ENCODE measurements around the gene LRMDA.

Gene LRMDA

DNA sequence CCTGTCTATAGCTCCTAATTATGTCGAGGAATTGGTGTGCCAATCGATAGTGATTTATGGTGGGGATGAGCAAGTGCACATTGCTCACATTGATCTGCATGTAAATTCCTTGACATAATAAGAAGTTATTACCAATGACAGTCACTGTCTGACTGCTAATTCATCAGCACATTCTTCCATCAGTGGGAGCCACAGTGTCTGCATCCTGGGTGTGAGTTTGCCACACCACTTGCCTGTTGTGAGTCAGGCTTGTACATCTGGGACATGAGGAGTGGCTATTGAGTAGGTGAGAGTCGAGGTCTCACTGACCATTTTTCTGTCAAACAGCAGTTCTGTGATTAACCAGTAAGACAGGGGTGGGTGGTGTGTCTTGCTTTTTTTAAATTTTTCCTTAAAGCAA is 263.4 kb downstream of the LRMDA start:
- DNase-seq (ENCODE audit: low read depth, low spot score) = no peak
- in situ Hi-C loops (cut with HindIII; ENCODE audit: low sequenced_read_pairs) = no loop called here
- TF ChIP-seq, protein P1, sequence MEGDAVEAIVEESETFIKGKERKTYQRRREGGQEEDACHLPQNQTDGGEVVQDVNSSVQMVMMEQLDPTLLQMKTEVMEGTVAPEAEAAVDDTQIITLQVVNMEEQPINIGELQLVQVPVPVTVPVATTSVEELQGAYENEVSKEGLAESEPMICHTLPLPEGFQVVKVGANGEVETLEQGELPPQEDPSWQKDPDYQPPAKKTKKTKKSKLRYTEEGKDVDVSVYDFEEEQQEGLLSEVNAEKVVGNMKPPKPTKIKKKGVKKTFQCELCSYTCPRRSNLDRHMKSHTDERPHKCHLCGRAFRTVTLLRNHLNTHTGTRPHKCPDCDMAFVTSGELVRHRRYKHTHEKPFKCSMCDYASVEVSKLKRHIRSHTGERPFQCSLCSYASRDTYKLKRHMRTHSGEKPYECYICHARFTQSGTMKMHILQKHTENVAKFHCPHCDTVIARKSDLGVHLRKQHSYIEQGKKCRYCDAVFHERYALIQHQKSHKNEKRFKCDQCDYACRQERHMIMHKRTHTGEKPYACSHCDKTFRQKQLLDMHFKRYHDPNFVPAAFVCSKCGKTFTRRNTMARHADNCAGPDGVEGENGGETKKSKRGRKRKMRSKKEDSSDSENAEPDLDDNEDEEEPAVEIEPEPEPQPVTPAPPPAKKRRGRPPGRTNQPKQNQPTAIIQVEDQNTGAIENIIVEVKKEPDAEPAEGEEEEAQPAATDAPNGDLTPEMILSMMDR (IDR thresholded peaks at IDR 0.05; ENCODE audit: low read depth, low read length) = no peak
- no peak overlapping the region for H3K4me3 ChIP-seq (ENCODE audit: low read depth, low read length)

DNA sequence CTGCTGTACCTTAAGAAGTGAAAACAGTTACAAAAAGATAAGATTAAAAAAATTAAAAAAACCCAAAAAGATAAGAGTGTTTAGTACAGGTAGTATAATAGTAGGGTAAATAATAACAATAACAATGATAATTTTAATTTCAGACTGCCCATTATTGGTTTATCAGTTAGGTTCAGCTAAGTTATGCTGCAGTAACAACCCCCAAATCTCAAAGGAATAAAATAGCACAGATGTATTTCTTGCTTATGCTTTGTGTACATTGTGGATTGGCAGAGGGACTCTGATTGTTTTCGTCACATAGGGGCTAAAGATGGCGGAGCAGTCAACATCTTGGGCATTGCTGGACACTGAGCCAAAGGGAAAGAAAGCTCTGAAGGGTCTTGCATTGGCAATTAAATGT is 264.6 kb downstream of the LRMDA start:
- TF ChIP-seq, protein P1 (IDR thresholded peaks at IDR 0.05; ENCODE audit: low read depth, low read length) = no peak
- in situ Hi-C loops (cut with HindIII; ENCODE audit: low sequenced_read_pairs) = no loop called here
- no peak for DNase-seq (ENCODE audit: low read depth, low spot score)
- no peak overlapping the region for H3K4me3 ChIP-seq (ENCODE audit: low read depth, low read length)

DNA sequence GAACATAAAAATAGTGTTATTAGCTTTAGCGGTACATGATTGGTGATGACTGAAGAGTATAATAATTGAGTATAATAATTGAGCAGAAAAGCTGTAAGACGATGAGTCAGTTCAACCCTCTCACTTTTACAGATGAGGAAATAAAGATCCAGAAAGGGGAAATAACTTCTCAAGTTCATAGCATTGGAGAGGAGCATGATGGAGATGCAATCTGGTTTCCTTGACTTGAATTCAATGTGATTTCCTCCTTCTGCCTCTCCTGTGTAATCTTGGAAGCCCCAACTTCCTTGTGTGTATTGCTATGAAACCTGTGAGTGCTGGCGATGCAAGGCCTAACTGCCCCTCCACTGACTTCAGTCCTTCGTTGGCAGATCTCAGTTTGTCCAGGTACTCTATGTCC is 265.1 kb downstream of the LRMDA start:
- H3K4me3 ChIP-seq (ENCODE audit: low read depth, low read length) = no peak overlapping the region
- in situ Hi-C loops (cut with HindIII; ENCODE audit: low sequenced_read_pairs) = no loop called here
- no peak for DNase-seq (ENCODE audit: low read depth, low spot score)
- TF ChIP-seq, protein P1 (IDR thresholded peaks at IDR 0.05; ENCODE audit: low read depth, low read length) = no peak

DNA sequence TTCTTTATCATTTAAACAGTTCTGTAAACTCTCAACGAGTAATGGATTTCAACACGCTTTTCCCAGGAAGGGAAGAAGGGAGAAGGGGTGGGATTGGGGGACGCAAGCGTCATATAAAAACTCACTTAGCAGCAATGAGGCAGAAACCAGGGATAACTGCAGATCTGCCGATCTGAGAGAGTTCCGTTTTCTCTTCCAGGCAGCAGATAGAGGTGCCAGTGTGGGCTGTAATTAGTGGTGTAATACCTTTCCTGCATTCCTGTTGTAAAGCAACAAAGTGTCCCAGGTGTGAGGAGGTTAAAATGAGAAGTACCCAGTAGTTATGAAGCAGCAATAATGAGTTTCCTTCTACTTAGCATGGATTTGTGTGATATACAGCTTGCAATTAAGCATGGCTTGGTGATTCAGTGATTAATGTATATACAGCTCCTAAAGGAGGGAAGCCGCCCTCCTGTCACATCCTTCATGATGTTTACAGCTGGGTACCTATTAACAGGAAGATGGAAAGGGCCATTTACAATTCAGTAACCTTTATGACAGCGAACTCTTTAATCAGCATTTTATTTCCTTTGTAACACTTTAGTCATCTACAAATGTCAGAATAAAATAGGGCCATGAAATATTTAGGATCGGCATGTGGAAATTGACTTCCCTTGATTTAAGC is 271.9 kb downstream of the LRMDA start:
- H3K4me3 ChIP-seq (ENCODE audit: low read depth, low read length) = no peak overlapping the region
- DNase-seq (ENCODE audit: low read depth, low spot score) = no peak
- TF ChIP-seq, protein P1 (IDR thresholded peaks at IDR 0.05; ENCODE audit: low read depth, low read length) = no peak
- in situ Hi-C loops (cut with HindIII; ENCODE audit: low sequenced_read_pairs) = no loop called here

DNA sequence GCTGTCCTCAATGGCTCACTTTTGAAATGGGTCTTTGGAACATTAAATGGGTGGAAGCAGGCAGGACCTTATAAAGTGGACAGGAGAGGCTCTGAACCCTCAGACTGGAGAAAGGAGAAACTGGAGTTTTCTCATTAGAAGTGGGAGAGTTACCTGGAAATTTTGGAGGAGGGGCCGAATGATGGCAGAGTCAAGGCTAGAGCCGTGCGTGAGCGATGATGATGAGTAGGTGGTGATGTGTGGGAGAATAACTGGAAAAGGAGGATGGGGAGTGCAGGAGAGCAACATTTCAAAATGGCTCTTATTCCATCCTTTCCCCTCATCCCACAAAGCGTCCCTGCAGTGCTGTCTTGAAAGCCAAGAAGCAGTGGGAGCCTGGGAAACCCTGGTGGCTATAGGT is 274.0 kb downstream of the LRMDA start:
- in situ Hi-C loops (cut with HindIII; ENCODE audit: low sequenced_read_pairs) = no loop called here

DNA sequence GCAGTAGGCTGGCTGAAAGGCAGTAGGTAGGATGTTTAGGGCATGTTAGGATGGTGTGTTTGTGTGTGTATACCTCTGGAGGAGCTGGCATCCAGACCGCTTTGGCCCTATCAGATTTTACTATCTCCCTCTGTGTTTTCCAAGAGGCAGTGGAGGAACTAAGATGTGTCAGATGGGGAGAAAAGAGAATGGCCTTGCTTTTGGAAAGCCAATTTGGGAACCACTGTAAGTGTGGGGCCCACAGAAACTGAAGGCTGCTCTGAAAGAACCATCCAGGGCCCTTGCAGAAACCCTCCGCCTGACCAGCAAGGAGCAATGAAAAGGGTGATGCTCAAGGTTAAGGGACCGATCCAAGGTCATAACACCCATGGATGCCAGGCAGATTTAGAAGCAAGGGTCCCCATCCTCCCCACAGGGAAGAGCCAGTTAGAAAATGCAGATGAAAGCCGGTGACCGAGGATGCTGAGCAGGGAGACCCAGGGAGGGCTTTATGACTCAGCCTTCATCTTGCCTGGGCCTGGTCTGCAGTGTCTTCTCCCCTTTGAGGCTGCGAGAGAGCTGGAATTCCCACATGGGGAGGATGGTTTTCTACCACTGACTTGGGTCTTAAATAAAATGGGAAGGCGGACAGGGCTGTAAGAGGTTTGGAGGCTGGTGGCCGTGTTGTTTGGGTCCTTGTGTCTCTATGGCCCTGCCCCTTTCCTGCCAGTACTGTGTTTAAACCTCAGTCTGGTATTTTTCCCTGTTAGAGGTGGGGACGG is 275.8 kb downstream of the LRMDA start:
- in situ Hi-C loops (cut with HindIII; ENCODE audit: low sequenced_read_pairs) = no loop called here
- TF ChIP-seq, protein P1 (IDR thresholded peaks at IDR 0.05; ENCODE audit: low read depth, low read length) = no peak
- no peak overlapping the region for H3K4me3 ChIP-seq (ENCODE audit: low read depth, low read length)
- no peak for DNase-seq (ENCODE audit: low read depth, low spot score)

More for the DNA sequence above, 274.0 kb downstream of the LRMDA start:
- H3K4me3 ChIP-seq (ENCODE audit: low read depth, low read length) = no peak overlapping the region
- TF ChIP-seq, protein P1 (IDR thresholded peaks at IDR 0.05; ENCODE audit: low read depth, low read length) = no peak
- no peak for DNase-seq (ENCODE audit: low read depth, low spot score)

Data from astrocyte of the spinal cord (primary cell).